ENCODE results near the gene TP53AIP1. TPM values are rescaled to one million over a fixed set of nuclear protein-coding genes. Genes with fewer than 3 reads are reported as not detected.

TP53AIP1 gene
- total RNA-seq, 1 donor from 2014 or later, result not detected

GRCh38 chr11:128902515-128903066, 40.1 kb downstream of the TP53AIP1 start:
- TF ChIP-seq CTCF (IDR thresholded peaks at IDR 0.05), result no peak
- ATAC-seq (ENCODE audit: low read depth) (no peak), DNase-seq (no peak)
- Mint-ChIP-seq H3K27me3 (peaks cover 48% of the 10 kb centered on the region), H3K9me3 (no peaks in the 10 kb centered on the region), H3K36me3 (ENCODE audit: low read depth) (no peaks in the 10 kb centered on the region), H3K27ac (no peak overlapping the region), H3K4me3 (no peak overlapping the region), H3K4me1 (peaks cover 26% of the 10 kb centered on the region)
- CTCF ChIA-PET, result no interaction called here
- POLR2A ChIA-PET, result no interaction called here
- intact Hi-C loops (cut with micrococcal nuclease), result no loop called here

- CTCF ChIA-PET, result no interaction called here
- Mint-ChIP-seq H3K36me3 (ENCODE audit: low read depth) (no peaks in the 10 kb centered on the region), H3K4me1 (peaks cover 26% of the 10 kb centered on the region), H3K4me3 (no peak overlapping the region), H3K27me3 (peaks cover 46% of the 10 kb centered on the region), H3K9me3 (no peaks in the 10 kb centered on the region), H3K27ac (no peak overlapping the region)
- TF ChIP-seq CTCF (IDR thresholded peaks at IDR 0.05), result no peak
- POLR2A ChIA-PET, result no interaction called here
- no peak for ATAC-seq (ENCODE audit: low read depth)
- no peak for DNase-seq
- intact Hi-C loops (cut with micrococcal nuclease), result no loop called here
These were observed 40.8 kb downstream of the TP53AIP1 start for GRCh38 chr11:128901653-128902514.

GRCh38 chr11:128900468-128900867, 42.2 kb downstream of the TP53AIP1 start:
- H3K36me3 Mint-ChIP-seq (ENCODE audit: low read depth), result no peaks in the 10 kb centered on the region
- ATAC-seq (ENCODE audit: low read depth), result no peak
- peaks cover 18% of the 10 kb centered on the region for H3K4me1 Mint-ChIP-seq
- CTCF ChIA-PET, result no interaction called here
- peaks cover 53% of the 10 kb centered on the region for H3K27me3 Mint-ChIP-seq
- intact Hi-C loops (cut with micrococcal nuclease), result no loop called here
- no peak for TF ChIP-seq CTCF (IDR thresholded peaks at IDR 0.05)
- DNase-seq, result no peak
- H3K9me3 Mint-ChIP-seq, result no peaks in the 10 kb centered on the region
- H3K27ac Mint-ChIP-seq, result no peak overlapping the region
- POLR2A ChIA-PET, result no interaction called here
- no peak overlapping the region for H3K4me3 Mint-ChIP-seq

- POLR2A ChIA-PET, result no interaction called here
- no peaks in the 10 kb centered on the region for H3K36me3 Mint-ChIP-seq (ENCODE audit: low read depth)
- H3K4me3 Mint-ChIP-seq, result no peak overlapping the region
- peaks cover 11% of the 10 kb centered on the region for H3K4me1 Mint-ChIP-seq
- CTCF ChIA-PET, result interaction anchor here (0.8 kb wide), 1 partner anchor 14 kb away, joined by 3 read pairs; no protein-coding TSS in a partner anchor
- ATAC-seq (ENCODE audit: low read depth) (no peak), DNase-seq (no peak)
- peaks cover 55% of the 10 kb centered on the region for H3K27me3 Mint-ChIP-seq
- H3K27ac Mint-ChIP-seq, result no peak overlapping the region
- intact Hi-C loops (cut with micrococcal nuclease), result no loop called here
- H3K9me3 Mint-ChIP-seq, result no peaks in the 10 kb centered on the region
- no peak for TF ChIP-seq CTCF (IDR thresholded peaks at IDR 0.05)
These were observed 43.9 kb downstream of the TP53AIP1 start for GRCh38 chr11:128898580-128899344.

- Mint-ChIP-seq H3K27me3 (peaks cover 51% of the 10 kb centered on the region), H3K36me3 (ENCODE audit: low read depth) (no peaks in the 10 kb centered on the region), H3K4me1 (peaks cover 9% of the 10 kb centered on the region), H3K4me3 (no peak overlapping the region), H3K27ac (no peak overlapping the region), H3K9me3 (no peaks in the 10 kb centered on the region)
- ChIA-PET CTCF (no interaction called here), POLR2A (no interaction called here)
- no peak for ATAC-seq (ENCODE audit: low read depth)
- no peak for DNase-seq
- no peak for TF ChIP-seq CTCF (IDR thresholded peaks at IDR 0.05)
- intact Hi-C loops (cut with micrococcal nuclease), result no loop called here
These were observed 44.8 kb downstream of the TP53AIP1 start for GRCh38 chr11:128897826-128898225.
